Stimulated activated CD4-positive, alpha-beta T cell treated with anti-CD3 and anti-CD28 coated beads, Interleukin-4, amount 100 ng/mL, for 1 hour (primary cell): ENCODE measurements around the gene CCDC6.

ENCODE experiments used
- DNase-seq: peaks from one replicate; pipeline ENCODE4 v3.0.0-alpha.2; 2020

Gene CCDC6

GRCh38 chr10:59844436-59844835 is 61.9 kb downstream of the CCDC6 start:
- no peak for DNase-seq

GRCh38 chr10:59843748-59844147 is 62.6 kb downstream of the CCDC6 start:
- DNase-seq, result no peak

GRCh38 chr10:59839576-59839975 is 66.8 kb downstream of the CCDC6 start:
- DNase-seq, result no peak

- no peak for DNase-seq
Measured at GRCh38 chr10:59838085-59838789, 68.1 kb downstream of the CCDC6 start.

- DNase-seq, result no peak
Measured at GRCh38 chr10:59833810-59834209, 72.5 kb downstream of the CCDC6 start.

GRCh38 chr10:59832506-59832905 is 73.8 kb downstream of the CCDC6 start:
- DNase-seq, result no peak

- DNase-seq, result no peak
Measured at GRCh38 chr10:59831658-59832503, 74.5 kb downstream of the CCDC6 start.

- DNase-seq, result no peak
Measured at GRCh38 chr10:59830601-59831259, 75.6 kb downstream of the CCDC6 start.

GRCh38 chr10:59829601-59830000 is 76.8 kb downstream of the CCDC6 start:
- no peak for DNase-seq

GRCh38 chr10:59829024-59829423 is 77.3 kb downstream of the CCDC6 start:
- DNase-seq, result no peak

- DNase-seq, result no peak
Measured at GRCh38 chr10:59825932-59826331, 80.4 kb downstream of the CCDC6 start.

- no peak for DNase-seq
Measured at GRCh38 chr10:59823751-59824150, 82.6 kb downstream of the CCDC6 start.

GRCh38 chr10:59823111-59823510 is 83.2 kb downstream of the CCDC6 start:
- DNase-seq, result no peak

- no peak for DNase-seq
Measured at GRCh38 chr10:59820471-59820870, 85.9 kb downstream of the CCDC6 start.

GRCh38 chr10:59819683-59820082 is 86.7 kb downstream of the CCDC6 start:
- DNase-seq, result no peak

GRCh38 chr10:59819265-59819664 is 87.1 kb downstream of the CCDC6 start:
- no peak for DNase-seq

- no peak for DNase-seq
Measured at GRCh38 chr10:59817773-59818172, 88.6 kb downstream of the CCDC6 start.

GRCh38 chr10:59814878-59815277 is 91.5 kb downstream of the CCDC6 start:
- DNase-seq, result no peak

- no peak for DNase-seq
Measured at GRCh38 chr10:59812519-59813122, 93.7 kb downstream of the CCDC6 start.

- no peak for DNase-seq
Measured at GRCh38 chr10:59809644-59809974, 96.7 kb downstream of the CCDC6 start.

GRCh38 chr10:59808896-59809643 is 97.3 kb downstream of the CCDC6 start:
- peak; percentile 77 for DNase-seq
